Tibial nerve (tissue), 4 donors: Measurements from ENCODE around the gene RPS6KA2. TPM values are rescaled to one million over a fixed set of nuclear protein-coding genes. Genes with fewer than 3 reads are reported as not detected.

Source experiments
- DNase-seq, 2 donors: peaks; one replicate each; pipeline ENCODE4 v3.0.0-alpha.2; 2019; ENCODE audit warnings: low spot score in 2 of 2
- H3K27ac ChIP-seq, 4 donors: fragments of 200-600 bp; sonication (generic) in 3 of 4; one replicate each; pipeline ENCODE4 v1.5.1; 2017 to 2019; ENCODE audit warnings: mild to moderate bottlenecking in 1 of 4
- H3K27me3 ChIP-seq, 2 donors: fragments of 200-600 bp; sonication (generic) in 1 of 2; one replicate each; pipeline versions ENCODE4 v1.5.1 to v1.6.0; 2017 to 2019
- H3K36me3 ChIP-seq, 3 donors: fragments of 200-600 bp; sonication (generic); one replicate each; pipeline ENCODE4 v1.5.1; 2018 to 2019
- H3K4me1 ChIP-seq, 4 donors: fragments of 200-600 bp; sonication (generic) in 3 of 4; one replicate each; pipeline ENCODE4 v1.5.1; 2017 to 2019
- H3K4me3 ChIP-seq, 4 donors: fragments of 200-600 bp; sonication (generic) in 3 of 4; one replicate each; pipeline ENCODE4 v1.5.1; 2017 to 2019; ENCODE audit warnings: mild to moderate bottlenecking in 1 of 4, moderate library complexity in 1 of 4
- H3K9me3 ChIP-seq, 4 donors: fragments of 200-600 bp; sonication (generic) in 3 of 4; one replicate each; pipeline ENCODE4 v1.5.1; 2017 to 2019
- CTCF ChIP-seq, 5 experiments: fragments of 200-600 bp in 3 of 5; fragments of 450-650 bp in 2 of 5; sonication (generic) in 3 of 5; IDR thresholded peaks; one replicate each; pipeline ENCODE4 v1.5.1; 2016 to 2019; ENCODE audit warnings: antibody characterized with exemption in 5 of 5, mild to moderate bottlenecking in 3 of 5, moderate library complexity in 2 of 5
- EP300 ChIP-seq, 2 donors: sonication (generic); formaldehyde crosslinking; IDR thresholded peaks; one replicate each; pipeline ENCODE4 v1.6.1; 2017; ENCODE audit warnings: antibody characterized with exemption in 2 of 2, mild to moderate bottlenecking in 1 of 2
- POLR2A ChIP-seq, 2 donors: fragments of 450-650 bp; IDR thresholded peaks; one replicate each; pipeline ENCODE4 v1.6.1; 2017; ENCODE audit warnings: antibody characterized with exemption in 2 of 2, mild to moderate bottlenecking in 2 of 2, moderate library complexity in 2 of 2
- WGBS, 2 donors: methylation state at CpG; one replicate each; pipeline ENCODE4 v1.1.5; 2018; 5-methylcytosine and 5-hydroxymethylcytosine counted together
- total RNA-seq, 4 donors: library from RNA; depleted of rRNA; stranded (reverse); fragments of >200 nt; gene quantifications; one replicate each; pipeline ENCODE4 v1.1.0, GENCODE V29; 2016

RPS6KA2 gene
- total RNA-seq, 4 donors from 2014 or later, result 89.6 to 153 (median 103) TPM

DNA sequence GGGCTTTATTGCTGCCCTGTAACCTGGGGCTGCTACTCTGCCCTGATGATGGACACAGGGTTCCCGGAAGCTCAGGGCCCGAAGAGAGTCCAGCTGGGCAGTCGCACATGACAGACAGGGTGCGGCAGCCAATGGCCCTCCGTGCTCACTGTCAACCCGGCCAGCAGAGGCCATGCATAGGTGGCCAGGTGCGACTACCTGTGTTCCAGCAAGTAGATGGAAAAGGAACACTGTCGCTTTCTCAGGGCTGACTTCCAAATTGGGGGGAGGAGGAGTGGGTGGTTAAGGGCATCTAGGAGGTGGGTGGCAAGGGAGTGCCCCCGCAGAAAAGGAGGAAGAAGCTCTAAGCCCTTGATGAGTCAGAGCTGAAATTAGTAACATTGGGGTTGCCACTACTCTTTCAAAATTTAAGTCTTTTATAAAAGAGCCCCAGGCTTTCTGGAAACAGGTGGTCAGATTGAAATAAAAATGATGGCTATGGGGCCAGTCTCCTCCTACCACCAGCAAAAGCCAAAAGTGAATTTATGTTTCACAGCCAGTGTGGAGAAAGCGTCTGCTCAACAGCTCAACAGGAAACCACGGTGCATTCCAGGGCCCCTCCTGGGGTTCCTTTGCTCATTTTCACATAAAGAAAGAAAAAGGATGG lies 38.2 kb downstream of the RPS6KA2 start:
- TF ChIP-seq CTCF (IDR thresholded peaks at IDR 0.05) (no peak), EP300 (IDR thresholded peaks at IDR 0.05) (no peak), POLR2A (IDR thresholded peaks at IDR 0.05) (no peak)
- no peaks in the 10 kb centered on the region for H3K9me3 ChIP-seq
- H3K27ac ChIP-seq, result peak overlapping the region in 1 of 4 donors; percentile 40

DNA sequence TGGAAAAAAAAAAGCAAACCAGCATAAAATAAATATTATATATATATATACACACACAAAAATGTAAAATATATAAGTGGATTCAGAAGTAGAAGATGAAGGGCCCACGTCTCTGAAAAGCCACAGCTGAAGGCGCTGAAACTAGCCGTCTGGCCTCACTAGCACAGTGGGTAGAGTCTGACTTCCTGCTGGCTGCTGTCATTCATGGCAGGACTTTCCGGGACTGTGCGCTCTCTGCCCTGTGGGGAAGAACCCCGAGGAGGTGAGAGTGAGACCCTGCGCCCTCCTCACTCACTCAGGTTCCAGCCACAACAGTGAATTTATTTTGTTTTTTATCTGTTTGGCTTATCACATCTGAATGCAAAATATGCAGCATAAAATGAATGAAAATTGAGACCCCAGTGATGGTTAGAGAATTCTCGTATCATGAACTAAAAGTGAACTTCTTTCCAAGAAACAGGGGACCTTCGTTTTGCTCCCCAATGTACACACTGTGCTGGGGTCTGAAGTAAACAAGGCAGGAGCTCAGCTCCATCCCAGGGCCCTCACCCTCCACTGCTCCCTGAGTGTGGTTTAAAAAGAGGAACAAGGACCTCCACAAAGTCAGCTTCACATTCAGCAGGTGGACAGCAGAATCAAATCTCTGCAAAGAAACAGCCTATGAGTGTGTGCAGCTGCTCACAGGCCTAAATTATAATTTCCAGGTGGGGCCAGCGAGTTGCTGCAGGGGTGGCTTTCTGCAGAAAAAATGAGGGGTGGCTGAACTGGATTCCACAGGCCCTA lies 39.2 kb downstream of the RPS6KA2 start:
- H3K36me3 ChIP-seq, result no peaks in the 10 kb centered on the region
- no peak overlapping the region for H3K27ac ChIP-seq
- no peaks in the 10 kb centered on the region for H3K9me3 ChIP-seq
- no peak overlapping the region for H3K4me3 ChIP-seq
- no peaks in the 10 kb centered on the region for H3K27me3 ChIP-seq
- no peak for DNase-seq
- TF ChIP-seq POLR2A (IDR thresholded peaks at IDR 0.05), result no peak
- TF ChIP-seq CTCF (IDR thresholded peaks at IDR 0.05), result no peak
- TF ChIP-seq EP300 (IDR thresholded peaks at IDR 0.05), result no peak
- 71 to 75% methylated on average over 10 of the region's 10 CpGs for WGBS, 2 donors
- H3K4me1 ChIP-seq, result peaks cover 0 to 43% (median 14%) of the 10 kb centered on the region in 4 donors

More for the DNA sequence above, 38.2 kb downstream of the RPS6KA2 start:
- Histone ChIP-seq H3K36me3 (no peaks in the 10 kb centered on the region), H3K4me1 (peaks cover 0 to 33% (median 14%) of the 10 kb centered on the region in 4 donors), H3K27me3 (no peaks in the 10 kb centered on the region), H3K4me3 (no peak overlapping the region)
- DNase-seq, result no peak
- 47 to 63% methylated on average over 11 of the region's 11 CpGs for WGBS, 2 donors

GRCh38 chr6:166586424-166587156 lies 40.5 kb downstream of the RPS6KA2 start, which contains the start of gene RAMACL:
RAMACL (minus strand) TSS chr6:166586678; CDS start chr6:166586477, 201 bp downstream.
- no peaks in the 10 kb centered on the region for H3K9me3 ChIP-seq
- TF ChIP-seq POLR2A (IDR thresholded peaks at IDR 0.05) (no peak), EP300 (IDR thresholded peaks at IDR 0.05) (no peak), CTCF (IDR thresholded peaks at IDR 0.05) (no peak)
- DNase-seq, result no peak
- WGBS, 2 donors, result 95 to 96% methylated on average over 9 of the region's 9 CpGs
- H3K36me3 ChIP-seq, result no peaks in the 10 kb centered on the region
- H3K4me3 ChIP-seq, result no peak within 1 kb of the TSS
- no peaks in the 10 kb centered on the region for H3K27me3 ChIP-seq
- peaks cover 0 to 54% (median 14%) of the 10 kb centered on the region in 4 donors for H3K4me1 ChIP-seq
- H3K27ac ChIP-seq, result no peak within 1 kb of the TSS

DNA sequence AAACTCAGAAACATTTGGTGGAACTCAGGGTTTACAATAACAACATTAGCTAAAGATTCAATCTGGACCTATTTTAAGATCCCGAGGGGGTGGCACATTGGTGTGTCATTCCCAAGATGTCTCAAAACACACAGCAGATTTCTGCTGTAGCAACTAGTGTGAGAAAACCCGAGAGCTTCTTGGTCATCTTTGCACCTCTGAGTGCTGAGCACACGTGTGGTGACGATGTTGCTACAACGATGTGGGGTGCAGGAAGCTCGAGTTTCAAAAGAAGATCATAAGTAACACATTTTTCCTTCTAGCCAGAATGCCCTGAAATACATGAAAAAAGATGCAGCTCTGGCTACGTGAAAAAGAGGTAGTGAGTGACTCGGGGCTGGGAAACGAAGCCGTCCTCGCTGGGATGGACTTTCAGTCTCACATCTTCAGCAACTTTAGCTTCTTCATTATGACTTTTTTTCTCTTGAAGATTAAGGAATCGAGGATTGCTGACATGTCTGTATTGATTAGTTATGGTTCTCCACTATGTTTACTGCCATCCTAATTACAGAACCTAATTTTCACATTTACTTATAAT lies 42.1 kb downstream of the RPS6KA2 start:
- Histone ChIP-seq H3K9me3 (no peaks in the 10 kb centered on the region), H3K27me3 (no peaks in the 10 kb centered on the region), H3K4me1 (peaks cover 0 to 48% (median 9%) of the 10 kb centered on the region in 4 donors), H3K27ac (no peak overlapping the region), H3K36me3 (no peaks in the 10 kb centered on the region), H3K4me3 (no peak overlapping the region)
- TF ChIP-seq POLR2A (IDR thresholded peaks at IDR 0.05), result no peak
- no peak for TF ChIP-seq CTCF (IDR thresholded peaks at IDR 0.05)
- no peak for TF ChIP-seq EP300 (IDR thresholded peaks at IDR 0.05)
- 83 to 85% methylated on average over 12 of the region's 12 CpGs for whole genome bisulfite sequencing, 2 donors
- DNase-seq, result no peak
